IPS-11a (cell line): ENCODE results near the gene SMIM41.

Experiments used
- H3K4me3 ChIP-seq: one replicate; pipeline ENCODE4 v1.5.1; 2013; ENCODE audit warnings: low read depth, low read length, control low read depth

The SMIM41 gene

GRCh38 chr12:52144512-52145227 is 65.2 kb downstream of the SMIM41 start:
- H3K4me3 ChIP-seq: no peak overlapping the region

- no peak overlapping the region for H3K4me3 ChIP-seq
Observed at GRCh38 chr12:52145228-52146088, 66.0 kb downstream of the SMIM41 start.

- no peak overlapping the region for H3K4me3 ChIP-seq
Observed at GRCh38 chr12:52146089-52146821, 66.8 kb downstream of the SMIM41 start.

- H3K4me3 ChIP-seq: no peak overlapping the region
Observed at GRCh38 chr12:52146822-52147366, 67.4 kb downstream of the SMIM41 start.

GRCh38 chr12:52147367-52147963 is 68.0 kb downstream of the SMIM41 start:
- H3K4me3 ChIP-seq: no peak overlapping the region

- no peak overlapping the region for H3K4me3 ChIP-seq
Observed at GRCh38 chr12:52147964-52148463, 68.5 kb downstream of the SMIM41 start.

- no peak overlapping the region for H3K4me3 ChIP-seq
Observed at GRCh38 chr12:52148464-52149181, 69.1 kb downstream of the SMIM41 start.

- no peak overlapping the region for H3K4me3 ChIP-seq
Observed at GRCh38 chr12:52149182-52149641, 69.7 kb downstream of the SMIM41 start.

- no peak overlapping the region for H3K4me3 ChIP-seq
Observed at GRCh38 chr12:52149651-52150241, 70.2 kb downstream of the SMIM41 start.

- no peak overlapping the region for H3K4me3 ChIP-seq
Observed at GRCh38 chr12:52151153-52151836, 71.8 kb downstream of the SMIM41 start.

GRCh38 chr12:52151837-52152783 is 72.6 kb downstream of the SMIM41 start:
- H3K4me3 ChIP-seq: no peak overlapping the region

GRCh38 chr12:52152905-52153317 is 73.4 kb downstream of the SMIM41 start:
- H3K4me3 ChIP-seq: no peak overlapping the region

GRCh38 chr12:52155048-52155868 is 75.8 kb downstream of the SMIM41 start:
- no peak overlapping the region for H3K4me3 ChIP-seq

- H3K4me3 ChIP-seq: no peak overlapping the region
Observed at GRCh38 chr12:52156311-52156710, 76.8 kb downstream of the SMIM41 start.

- no peak overlapping the region for H3K4me3 ChIP-seq
Observed at GRCh38 chr12:52156757-52157565, 77.5 kb downstream of the SMIM41 start.

- H3K4me3 ChIP-seq: no peak overlapping the region
Observed at GRCh38 chr12:52157566-52158150, 78.2 kb downstream of the SMIM41 start.
